Measurements from ENCODE around the gene C1orf146.

- TF ChIP-seq POLR2A (IDR thresholded peaks at IDR 0.05; ENCODE audit: low read depth, low read length): no peak
- no peak for TF ChIP-seq TAF1 (IDR thresholded peaks at IDR 0.05; ENCODE audit: borderline replicate concordance, low read depth, low read length)
Measured at GRCh38 chr1:92219028-92219427, 1.3 kb downstream of the C1orf146 start.

Data from GM12892 (cell line).